Cortex of kidney (tissue), 1 donor: ENCODE results near the gene RBP3.

Source experiments
- DNase-seq: peaks from one replicate; lab custom pipeline; 2025; lab: John Stamatoyannopoulos, UW

RBP3 gene

GRCh38 chr10:47319784-47320183 is 28.4 kb upstream of the RBP3 start:
- no peak for DNase-seq

DNA sequence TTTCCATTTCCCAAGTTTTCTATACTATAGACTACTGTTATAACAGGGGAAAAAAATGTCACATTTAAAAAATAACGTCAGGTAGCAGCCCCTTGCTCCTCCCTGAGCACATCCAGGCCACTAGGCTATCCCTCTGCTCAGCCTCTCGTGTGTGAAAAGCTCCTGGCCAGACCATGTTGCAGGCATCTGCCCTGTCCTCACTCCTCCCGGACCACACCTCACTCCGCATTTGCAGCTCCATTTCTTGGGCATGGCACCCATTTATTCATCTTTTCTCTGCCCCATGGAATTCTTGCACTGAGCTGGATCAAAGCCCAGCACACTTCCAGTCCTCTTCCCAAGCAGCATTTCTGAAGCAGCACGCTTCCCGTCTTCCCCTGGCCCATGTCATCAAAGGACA is 27.4 kb upstream of the RBP3 start:
- no peak for DNase-seq

GRCh38 chr10:47321521-47322195 is 26.5 kb upstream of the RBP3 start:
- no peak for DNase-seq

DNA sequence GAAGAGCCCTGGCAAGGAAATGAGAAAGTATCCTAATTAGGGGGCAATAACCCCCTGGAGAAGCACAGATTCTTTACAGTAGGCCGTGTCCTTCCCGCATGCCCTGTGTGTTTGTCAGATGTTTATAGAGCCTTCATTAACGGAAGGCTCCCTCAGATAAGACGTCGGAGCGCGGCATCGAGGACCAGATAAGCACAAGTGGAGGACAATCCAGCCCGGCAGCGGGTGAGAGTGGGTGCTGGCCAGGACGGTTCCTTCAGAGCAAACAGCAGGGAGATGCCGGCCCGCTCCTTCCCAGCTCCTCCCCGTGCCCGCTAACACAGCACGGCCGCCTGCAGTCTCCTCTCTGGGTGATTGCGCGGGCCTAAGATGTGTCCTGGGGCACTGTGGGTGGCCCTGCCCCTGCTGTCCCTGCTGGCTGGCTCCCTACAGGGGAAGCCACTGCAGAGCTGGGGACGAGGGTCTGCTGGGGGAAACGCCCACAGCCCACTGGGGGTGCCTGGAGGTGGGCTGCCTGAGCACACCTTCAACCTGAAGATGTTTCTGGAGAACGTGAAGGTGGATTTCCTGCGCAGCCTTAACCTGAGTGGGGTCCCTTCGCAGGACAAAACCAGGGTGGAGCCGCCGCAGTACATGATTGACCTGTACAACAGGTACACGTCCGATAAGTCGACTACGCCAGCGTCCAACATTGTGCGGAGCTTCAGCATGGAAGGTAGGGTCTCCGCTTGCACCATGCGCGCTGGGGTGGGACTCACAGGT is 25.7 kb upstream of the RBP3 start, which contains the start of gene GDF2:
TSS of gene GDF2 (plus strand) at position 155 of the 762 bp plus-strand sequence. CDS start at position 370, 215 bp downstream.
- DNase-seq, result no peak

DNA sequence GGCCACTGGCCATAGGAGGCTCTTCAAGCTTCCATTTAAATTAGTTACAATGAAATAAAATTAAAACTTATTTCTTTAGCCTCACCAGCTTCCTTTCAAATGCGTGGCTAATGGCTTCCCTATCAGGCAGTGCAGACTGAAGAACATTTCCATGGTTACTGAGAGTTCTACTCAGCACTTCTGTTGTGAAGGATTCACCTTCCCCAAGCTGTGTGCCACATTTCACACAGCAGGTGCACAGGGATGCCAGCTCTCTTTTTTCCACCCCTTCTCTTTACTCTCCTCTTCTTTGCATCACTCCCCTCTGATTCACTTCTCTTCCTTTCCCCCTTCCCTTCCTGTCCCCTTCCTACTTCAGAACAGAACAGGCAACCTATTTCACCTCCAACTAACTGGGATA is 25.1 kb upstream of the RBP3 start:
- DNase-seq, result no peak

GRCh38 chr10:47323636-47324296 is 24.4 kb upstream of the RBP3 start:
- no peak for DNase-seq

DNA sequence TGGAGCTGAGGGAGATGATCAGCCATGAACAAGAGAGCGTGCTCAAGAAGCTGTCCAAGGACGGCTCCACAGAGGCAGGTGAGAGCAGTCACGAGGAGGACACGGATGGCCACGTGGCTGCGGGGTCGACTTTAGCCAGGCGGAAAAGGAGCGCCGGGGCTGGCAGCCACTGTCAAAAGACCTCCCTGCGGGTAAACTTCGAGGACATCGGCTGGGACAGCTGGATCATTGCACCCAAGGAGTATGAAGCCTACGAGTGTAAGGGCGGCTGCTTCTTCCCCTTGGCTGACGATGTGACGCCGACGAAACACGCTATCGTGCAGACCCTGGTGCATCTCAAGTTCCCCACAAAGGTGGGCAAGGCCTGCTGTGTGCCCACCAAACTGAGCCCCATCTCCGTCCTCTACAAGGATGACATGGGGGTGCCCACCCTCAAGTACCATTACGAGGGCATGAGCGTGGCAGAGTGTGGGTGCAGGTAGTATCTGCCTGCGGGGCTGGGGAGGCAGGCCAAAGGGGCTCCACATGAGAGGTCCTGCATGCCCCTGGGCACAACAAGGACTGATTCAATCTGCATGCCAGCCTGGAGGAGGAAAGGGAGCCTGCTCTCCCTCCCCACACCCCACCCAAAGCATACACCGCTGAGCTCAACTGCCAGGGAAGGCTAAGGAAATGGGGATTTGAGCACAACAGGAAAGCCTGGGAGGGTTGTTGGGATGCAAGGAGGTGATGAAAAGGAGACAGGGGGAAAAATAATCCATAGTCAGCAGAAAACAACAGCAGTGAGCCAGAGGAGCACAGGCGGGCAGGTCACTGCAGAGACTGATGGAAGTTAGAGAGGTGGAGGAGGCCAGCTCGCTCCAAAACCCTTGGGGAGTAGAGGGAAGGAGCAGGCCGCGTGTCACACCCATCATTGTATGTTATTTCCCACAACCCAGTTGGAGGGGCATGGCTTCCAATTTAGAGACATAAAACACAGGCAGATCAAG is 22.6 kb upstream of the RBP3 start:
- no peak for DNase-seq

DNA sequence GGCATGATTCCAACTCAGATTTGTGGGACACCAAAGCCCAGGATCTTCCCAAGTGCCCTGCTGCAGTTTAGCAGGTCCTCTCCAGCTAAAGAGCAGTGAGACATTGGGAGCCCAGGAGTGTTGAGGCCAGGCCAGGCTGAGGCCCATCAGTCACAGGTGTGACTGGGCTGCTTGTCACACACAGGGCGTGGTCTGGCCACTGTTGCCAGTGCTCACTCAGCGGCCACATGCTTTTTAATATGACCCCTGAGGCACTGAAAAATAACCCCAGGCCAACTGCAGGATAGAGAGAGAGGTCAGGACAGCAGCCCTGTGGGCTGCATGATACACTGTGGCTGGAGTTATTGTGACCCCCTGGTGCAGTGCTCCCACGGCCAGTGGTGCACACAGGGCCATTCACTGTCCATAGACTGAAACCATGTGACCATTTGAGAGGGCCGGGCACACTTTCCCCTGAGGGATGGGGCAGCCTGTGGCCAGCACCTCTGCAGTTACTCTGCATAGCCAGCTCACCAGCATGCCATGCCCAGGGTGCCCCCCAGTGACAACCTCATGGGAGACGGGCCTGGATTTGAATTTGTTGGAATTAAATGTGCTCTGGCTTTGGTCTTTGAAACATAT is 21.7 kb upstream of the RBP3 start:
- no peak for DNase-seq

DNA sequence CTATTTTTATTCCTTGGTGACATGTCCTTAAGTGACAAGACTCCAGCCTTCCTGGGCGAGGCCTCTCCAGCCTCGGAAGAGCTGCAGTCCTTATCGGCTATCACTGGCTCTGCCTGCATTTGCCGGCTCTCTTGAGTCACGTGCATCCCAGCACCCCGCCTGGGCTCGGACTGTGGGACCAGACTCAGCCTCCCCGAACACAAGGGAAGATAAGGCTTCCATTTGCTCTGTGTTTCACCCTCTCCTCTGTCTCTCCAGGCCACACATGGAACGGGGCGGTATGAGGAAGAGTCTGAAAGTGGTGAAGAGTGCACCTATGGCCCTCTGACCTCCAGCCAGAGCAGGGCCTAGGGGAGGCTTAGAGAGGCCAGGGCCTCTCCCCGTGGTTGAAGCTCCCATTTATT is 21.2 kb upstream of the RBP3 start:
- no peak for DNase-seq

GRCh38 chr10:47329855-47330254 is 18.3 kb upstream of the RBP3 start:
- DNase-seq, result no peak

- no peak for DNase-seq
Measured at GRCh38 chr10:47330366-47330765, 17.8 kb upstream of the RBP3 start.

- DNase-seq, result no peak
Measured at GRCh38 chr10:47330804-47331203, 17.4 kb upstream of the RBP3 start.

DNA sequence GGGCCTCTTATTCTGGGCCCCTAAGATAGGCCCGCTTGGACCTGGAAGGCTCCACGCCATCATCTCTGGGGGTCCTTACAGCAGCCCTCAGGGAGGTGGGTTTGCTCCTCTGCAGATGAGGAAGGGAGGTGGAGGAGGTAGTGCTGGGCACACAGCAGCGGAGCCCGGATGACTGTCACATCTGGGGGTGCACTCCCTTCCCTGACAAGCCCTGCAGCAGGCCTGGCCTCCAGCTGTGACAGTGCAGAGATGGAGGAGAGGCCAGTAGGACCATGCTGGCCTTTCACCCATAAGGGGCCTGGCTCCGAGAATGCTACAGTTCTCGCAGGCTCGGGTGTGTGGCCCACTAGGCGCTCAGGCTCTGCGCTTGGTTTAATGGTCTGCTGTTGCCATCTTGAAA is 16.7 kb upstream of the RBP3 start:
- no peak for DNase-seq

- no peak for DNase-seq
Measured at GRCh38 chr10:47331954-47332353, 16.2 kb upstream of the RBP3 start.

GRCh38 chr10:47332371-47332770 is 15.8 kb upstream of the RBP3 start:
- DNase-seq, result no peak

GRCh38 chr10:47332946-47333345 is 15.2 kb upstream of the RBP3 start:
- DNase-seq, result no peak

DNA sequence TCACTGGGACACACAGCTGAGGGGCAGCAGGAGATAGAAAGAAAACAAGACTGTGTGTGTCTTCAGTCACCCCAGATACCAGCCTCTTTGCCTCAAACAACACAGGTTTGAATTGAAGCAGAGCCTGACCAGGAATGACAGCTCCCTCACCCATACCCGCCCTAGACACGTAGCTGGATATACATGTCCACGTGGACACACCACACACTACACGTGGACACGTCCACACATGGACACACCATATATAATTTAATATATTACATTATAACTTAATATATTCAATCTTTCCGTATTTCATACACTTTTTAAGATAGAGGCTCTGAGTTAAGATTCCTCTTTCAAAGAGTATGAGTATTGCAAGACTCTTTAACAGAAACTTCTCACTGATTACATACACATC is 14.6 kb upstream of the RBP3 start:
- no peak for DNase-seq

GRCh38 chr10:47334466-47335295 is 13.5 kb upstream of the RBP3 start:
- DNase-seq, result no peak

GRCh38 chr10:47335906-47336305 is 12.3 kb upstream of the RBP3 start:
- no peak for DNase-seq

GRCh38 chr10:47336387-47337134 is 11.6 kb upstream of the RBP3 start:
- no peak for DNase-seq
